Natural killer cell (primary cell): Measurements from ENCODE around the gene STAM. TPM values are rescaled to one million over a fixed set of nuclear protein-coding genes. Genes with fewer than 3 reads are reported as not detected.

ENCODE experiments used
- ATAC-seq, 3 donors: fragments of 150-1000 bp in 2 of 3; fragments of 200-7000 bp in 1 of 3; cut with Tn5 transposase; 1 replicate in 1 of 3; 2 replicates in 2 of 3; pipeline ENCODE4 v1.10.0; 2021; ENCODE audit warnings: mild to moderate bottlenecking in 2 of 3, moderate library complexity in 2 of 3
- DNase-seq, 2 donors: peaks; one replicate each; pipeline versions ENCODE4 v3.0.0 to v3.0.0-alpha.2; 2013 to 2021; ENCODE audit warnings: mixed read lengths in 1 of 2
- H3K27ac ChIP-seq: one replicate; pipeline ENCODE4 v1.5.1; 2013; ENCODE audit warnings: mild to moderate bottlenecking, low read length
- H3K27me3 ChIP-seq: one replicate; pipeline ENCODE4 v1.6.1; 2013; ENCODE audit warnings: low read length; ENCODE audit not compliant: control insufficient read depth, insufficient read depth
- H3K36me3 ChIP-seq: one replicate; pipeline ENCODE4 v1.6.1; 2013; ENCODE audit warnings: low read length; ENCODE audit not compliant: control insufficient read depth, insufficient read depth
- H3K4me1 ChIP-seq: one replicate; pipeline ENCODE4 v1.6.1; 2013; ENCODE audit warnings: low read length; ENCODE audit not compliant: control insufficient read depth, insufficient read depth
- H3K4me3 ChIP-seq: one replicate; pipeline ENCODE4 v1.5.1; 2013; ENCODE audit warnings: low read length
- H3K9me3 ChIP-seq: one replicate; pipeline ENCODE4 v1.6.1; 2013; ENCODE audit warnings: low read length; ENCODE audit not compliant: control insufficient read depth, insufficient read depth
- H3K27ac Mint-ChIP-seq, 2 donors: one replicate each; pipeline ENCODE4 v1.8.0; 2022; ENCODE audit warnings: mild to moderate bottlenecking in 2 of 2, mixed read lengths in 2 of 2, moderate library complexity in 1 of 2
- H3K27me3 Mint-ChIP-seq, 2 donors: one replicate each; pipeline ENCODE4 v1.8.0; 2022; ENCODE audit warnings: low read depth in 2 of 2, mixed read lengths in 2 of 2
- H3K36me3 Mint-ChIP-seq: one replicate; pipeline ENCODE4 v1.8.0; 2022; ENCODE audit warnings: mixed read lengths
- H3K4me1 Mint-ChIP-seq, 2 donors: one replicate each; pipeline ENCODE4 v1.8.0; 2022; ENCODE audit warnings: mixed read lengths in 2 of 2
- H3K4me3 Mint-ChIP-seq: one replicate; pipeline ENCODE4 v1.8.0; 2022; ENCODE audit warnings: mild to moderate bottlenecking, moderate library complexity, mixed read lengths
- H3K9me3 Mint-ChIP-seq, 2 donors: one replicate each; pipeline ENCODE4 v1.8.0; 2022; ENCODE audit warnings: mixed read lengths in 2 of 2
- CTCF ChIP-seq: fragments of 200-600 bp; IDR thresholded peaks from one replicate; pipeline ENCODE4 v1.8.0; 2022; ENCODE audit warnings: antibody characterized with exemption
- WGBS: methylation state at CpG from one replicate; pipeline ENCODE4 v1.1.7; 2013; ENCODE audit warnings: missing lambda C conversion rate; ENCODE audit not compliant: insufficient coverage; 5-methylcytosine and 5-hydroxymethylcytosine counted together
- intact Hi-C: fragments of 100-400 bp; cut with micrococcal nuclease; formaldehyde crosslinking; loops from one replicate; pipeline ENCODE4 v1.14.2; 2022
- total RNA-seq, 4 donors: library from RNA; stranded (reverse); fragments of 120-200 nt in 1 of 4; gene quantifications; one replicate each; pipeline versions ENCODE4 v1.2.3 to v1.2.4, GENCODE V29; 2013 to 2022

Gene STAM
- 10 to 100 TPM; 37.8 to 40.2 (median 38.6) TPM for total RNA-seq
- 36.0 TPM for total RNA-seq (2013)

- Histone ChIP-seq H3K9me3 (no peaks in the 10 kb centered on the region), H3K4me1 (peaks cover 28% of the 10 kb centered on the region), H3K27me3 (no peaks in the 10 kb centered on the region), H3K27ac (peak within 1 kb of the TSS; percentile 96), H3K36me3 (no peaks in the 10 kb centered on the region), H3K4me3 (peak within 1 kb of the TSS; percentile 88)
- intact Hi-C loops = loop anchor here (1.0 to 5.0 kb wide), 5 partner anchors 27 to 827 kb away; partner anchors contain the start of genes HACD1 and RSU1
- peak; percentile 83 to 94 (median 92) for ATAC-seq
- no peaks in the 10 kb centered on the region for H3K36me3 Mint-ChIP-seq
- H3K9me3 Mint-ChIP-seq = no peaks in the 10 kb centered on the region
- H3K4me1 Mint-ChIP-seq = peaks cover 50 to 53% of the 10 kb centered on the region in 2 donors
- H3K27ac Mint-ChIP-seq = peak within 1 kb of the TSS; percentile 98
- no peaks in the 10 kb centered on the region for H3K27me3 Mint-ChIP-seq
- under 1% methylated on average over 37 of the region's 37 CpGs for WGBS
- peak; percentile 93 to 95 for DNase-seq
- peak within 1 kb of the TSS; percentile 98 for H3K4me3 Mint-ChIP-seq
- no peak for TF ChIP-seq CTCF
Measured at GRCh38 chr10:17643755-17644484, at the start of gene STAM. TSS of gene STAM (plus strand) at chr10:17644151. CDS start at chr10:17644340, 189 bp downstream.

- Histone ChIP-seq H3K4me3 (no peak overlapping the region), H3K4me1 (no peaks in the 10 kb centered on the region), H3K27ac (no peak overlapping the region), H3K9me3 (no peaks in the 10 kb centered on the region), H3K36me3 (no peaks in the 10 kb centered on the region), H3K27me3 (no peaks in the 10 kb centered on the region)
- Mint-ChIP-seq H3K36me3 (no peaks in the 10 kb centered on the region), H3K9me3 (no peaks in the 10 kb centered on the region), H3K27ac (no peak overlapping the region), H3K4me1 (peaks cover 5 to 11% of the 10 kb centered on the region in 2 donors), H3K27me3 (no peaks in the 10 kb centered on the region), H3K4me3 (no peak overlapping the region)
- DNase-seq (no peak), ATAC-seq (no peak)
- intact Hi-C loops = no loop called here
- 92% methylated on average over 2 of the region's 3 CpGs for WGBS
- no peak for TF ChIP-seq CTCF
Measured at GRCh38 chr10:17597386-17597785, 46.6 kb upstream of the STAM start.

DNA sequence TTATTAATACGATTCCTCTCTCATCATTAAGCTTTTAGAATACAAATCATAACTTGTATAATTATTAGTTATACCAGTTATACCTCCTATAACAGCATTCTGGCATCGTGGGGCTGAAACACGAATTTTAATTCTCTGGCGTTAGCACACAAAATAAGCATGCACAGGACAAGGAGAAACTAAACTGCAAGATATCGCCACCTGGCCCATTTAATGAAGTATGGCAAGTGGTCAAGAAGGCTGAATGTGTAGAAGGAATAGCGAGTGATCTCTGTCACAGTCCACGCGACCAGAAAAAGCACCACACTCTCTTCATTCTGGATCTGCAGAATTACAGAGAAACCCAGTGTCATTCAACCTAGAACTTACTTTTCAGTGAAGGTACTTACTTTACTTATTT lies 44.9 kb upstream of the STAM start:
- intact Hi-C loops = loop anchor here (1.0 kb wide), 2 partner anchors 190 to 309 kb away; no protein-coding TSS in a partner anchor
- DNase-seq = peak in 1 of 2 donors; percentile 38
- no peaks in the 10 kb centered on the region for H3K27me3 Mint-ChIP-seq
- H3K4me3 Mint-ChIP-seq = no peak overlapping the region
- no peaks in the 10 kb centered on the region for H3K36me3 ChIP-seq
- no peaks in the 10 kb centered on the region for H3K27me3 ChIP-seq
- no peak overlapping the region for H3K27ac Mint-ChIP-seq
- no peak overlapping the region for H3K4me3 ChIP-seq
- no peaks in the 10 kb centered on the region for H3K9me3 Mint-ChIP-seq
- H3K4me1 ChIP-seq = no peaks in the 10 kb centered on the region
- no peaks in the 10 kb centered on the region for H3K36me3 Mint-ChIP-seq
- peak; percentile 76 to 90 (median 85) for ATAC-seq
- H3K4me1 Mint-ChIP-seq = peaks cover 5 to 11% of the 10 kb centered on the region in 2 donors
- no peaks in the 10 kb centered on the region for H3K9me3 ChIP-seq
- peak; percentile 56 for TF ChIP-seq CTCF
- WGBS = 38% methylated on average over 4 of the region's 8 CpGs
- H3K27ac ChIP-seq = no peak overlapping the region
